H9 (cell line): Measurements from ENCODE around the gene GOLGA1. TPM values are rescaled to one million over a fixed set of nuclear protein-coding genes. Genes with fewer than 3 reads are reported as not detected.
A peak's percentile ranks its signal among the peaks of the same experiment; 100 is the strongest.

Experiments used
- DNase-seq: peaks from one replicate; pipeline ENCODE4 v3.0.0-alpha.2; 2017
- H2AFZ ChIP-seq: one replicate; pipeline ENCODE4 v1.6.1; 2013; ENCODE audit warnings: mild to moderate bottlenecking, low read length, control low read depth, moderate library complexity
- H2AK5ac ChIP-seq: 2 replicates; pipeline ENCODE4 v1.6.1; 2013; ENCODE audit warnings: low read length, control low read depth, mixed read lengths; ENCODE audit not compliant: insufficient read length
- H2BK120ac ChIP-seq: one replicate; pipeline ENCODE4 v1.6.1; 2013; ENCODE audit warnings: low read depth, mild to moderate bottlenecking, low read length, control low read depth, inconsistent platforms; ENCODE audit not compliant: poor library complexity, severe bottlenecking
- H2BK12ac ChIP-seq: 2 replicates; pipeline ENCODE4 v1.6.1; 2013; ENCODE audit warnings: low read length, control low read depth, mixed read lengths, low read depth; ENCODE audit not compliant: insufficient read length
- H2BK15ac ChIP-seq: 2 replicates; pipeline ENCODE4 v1.6.1; 2013; ENCODE audit warnings: low read depth, low read length, control low read depth
- H2BK20ac ChIP-seq: one replicate; pipeline ENCODE4 v1.6.1; 2013; ENCODE audit warnings: low read depth, mild to moderate bottlenecking, low read length, control low read depth, inconsistent platforms; ENCODE audit not compliant: poor library complexity, severe bottlenecking
- H2BK5ac ChIP-seq: 2 replicates; pipeline ENCODE4 v1.6.1; 2013; ENCODE audit warnings: low read length, control low read depth, mixed read lengths; ENCODE audit not compliant: insufficient read length
- H3K14ac ChIP-seq: 2 replicates; pipeline ENCODE4 v1.6.1; 2013; ENCODE audit warnings: low read length, control low read depth; ENCODE audit not compliant: insufficient read depth
- H3K18ac ChIP-seq: 2 replicates; pipeline ENCODE4 v1.6.1; 2013; ENCODE audit warnings: low read depth, mild to moderate bottlenecking, mixed read lengths, low read length, control low read depth; ENCODE audit not compliant: insufficient read length
- H3K23ac ChIP-seq: 2 replicates; pipeline ENCODE4 v1.6.1; 2013; ENCODE audit warnings: low read length, control low read depth, mixed read lengths, low read depth; ENCODE audit not compliant: insufficient read length
- H3K23me2 ChIP-seq: 2 replicates; pipeline ENCODE4 v1.6.1; 2013; ENCODE audit warnings: low read depth, mild to moderate bottlenecking, mixed read lengths, low read length, control low read depth; ENCODE audit not compliant: insufficient read length, poor library complexity, severe bottlenecking
- H3K27ac ChIP-seq: 2 replicates; pipeline ENCODE4 v1.5.1; 2013; ENCODE audit warnings: low read length, control low read depth, mixed read lengths, low read depth; ENCODE audit not compliant: insufficient read length
- H3K27me3 ChIP-seq: 2 replicates; pipeline ENCODE4 v1.6.1; 2013; ENCODE audit warnings: low read length, control low read depth, inconsistent platforms; ENCODE audit not compliant: insufficient read depth
- H3K4ac ChIP-seq: 2 replicates; pipeline ENCODE4 v1.6.1; 2013; ENCODE audit warnings: low read depth, mild to moderate bottlenecking, control low read depth, inconsistent platforms, low read length, moderate library complexity
- H3K4me1 ChIP-seq: 2 replicates; pipeline ENCODE4 v1.6.1; 2013; ENCODE audit warnings: low read length, control low read depth, inconsistent platforms; ENCODE audit not compliant: insufficient read depth
- H3K4me2 ChIP-seq: 2 replicates; pipeline ENCODE4 v1.6.1; 2013; ENCODE audit warnings: low read length, control low read depth, mixed read lengths; ENCODE audit not compliant: insufficient read length, insufficient read depth
- H3K56ac ChIP-seq: 2 replicates; pipeline ENCODE4 v1.6.1; 2013; ENCODE audit warnings: low read depth, mild to moderate bottlenecking, mixed read lengths, low read length, control low read depth; ENCODE audit not compliant: insufficient read length
- H3K79me1 ChIP-seq: 2 replicates; pipeline ENCODE4 v1.6.1; 2013; ENCODE audit warnings: low read depth, mild to moderate bottlenecking, moderate library complexity, low read length, control low read depth, inconsistent platforms; ENCODE audit not compliant: insufficient read depth, poor library complexity, severe bottlenecking
- H3K79me2 ChIP-seq: 2 replicates; pipeline ENCODE4 v1.6.1; 2013; ENCODE audit warnings: low read length, control low read depth, inconsistent platforms; ENCODE audit not compliant: insufficient read depth
- H3K9ac ChIP-seq: 2 replicates; pipeline ENCODE4 v1.6.1; 2013; ENCODE audit warnings: low read length, control low read depth, mixed read lengths; ENCODE audit not compliant: insufficient read length; ENCODE audit errors: extremely low read depth
- H3K9me3 ChIP-seq: one replicate; pipeline ENCODE4 v1.6.1; 2013; ENCODE audit warnings: low read depth, low read length, inconsistent platforms; ENCODE audit not compliant: control insufficient read depth
- H3T11ph ChIP-seq: one replicate; pipeline ENCODE4 v1.6.1; 2013; ENCODE audit warnings: mild to moderate bottlenecking, low read length, control low read depth, inconsistent platforms
- H4K20me1 ChIP-seq: one replicate; pipeline ENCODE4 v1.6.1; 2013; ENCODE audit not compliant: control insufficient read depth, insufficient read length, insufficient read depth
- H4K5ac ChIP-seq: 2 replicates; pipeline ENCODE4 v1.6.1; 2013; ENCODE audit warnings: low read depth, mild to moderate bottlenecking, mixed read lengths, low read length, control low read depth; ENCODE audit not compliant: insufficient read length
- H4K8ac ChIP-seq: replicated peaks from 2 replicates; pipeline ENCODE4 v1.6.1; 2013; ENCODE audit warnings: low read length, control low read depth, mixed read lengths, low read depth; ENCODE audit not compliant: insufficient read length
- H4K91ac ChIP-seq: 2 replicates; pipeline ENCODE4 v1.6.1; 2013; ENCODE audit warnings: low read depth, mild to moderate bottlenecking, moderate library complexity, mixed read lengths, low read length, control low read depth; ENCODE audit not compliant: insufficient read length
- H3K27ac Mint-ChIP-seq, 3 experiments: 2 replicates in 2 of 3; 3 replicates in 1 of 3; pipeline ENCODE4 v1.8.0; 2020 to 2021; ENCODE audit warnings: mixed read lengths in 3 of 3, mild to moderate bottlenecking in 1 of 3, moderate library complexity in 1 of 3
- H3K27me3 Mint-ChIP-seq: 2 replicates; pipeline ENCODE4 v1.8.0; 2021; ENCODE audit warnings: low read depth, mild to moderate bottlenecking, moderate library complexity, mixed read lengths
- H3K36me3 Mint-ChIP-seq, 3 experiments: 2 replicates in 2 of 3; 3 replicates in 1 of 3; pipeline ENCODE4 v1.8.0; 2020 to 2021; ENCODE audit warnings: low read depth in 3 of 3, mixed read lengths in 3 of 3; ENCODE audit not compliant: insufficient read depth in 1 of 3
- H3K4me1 Mint-ChIP-seq, 2 experiments: 2 replicates each; pipeline ENCODE4 v1.8.0; 2020; ENCODE audit warnings: mixed read lengths in 2 of 2
- H3K4me3 Mint-ChIP-seq, 2 experiments: 2 replicates in 1 of 2; 3 replicates in 1 of 2; pipeline ENCODE4 v1.8.0; 2020 to 2021; ENCODE audit warnings: mild to moderate bottlenecking in 2 of 2, mixed read lengths in 2 of 2, moderate library complexity in 1 of 2
- H3K9me3 Mint-ChIP-seq, 2 experiments: 2 replicates in 1 of 2; 3 replicates in 1 of 2; pipeline ENCODE4 v1.8.0; 2020; ENCODE audit warnings: mild to moderate bottlenecking in 2 of 2, mixed read lengths in 2 of 2, moderate library complexity in 1 of 2
- whole genome bisulfite sequencing: extraction: QIAGEN DNeasy Blood & Tissue Kit; methylation state at CpG from one replicate; pipeline ENCODE4 v1.1.7; 2013; ENCODE audit warnings: missing lambda C conversion rate, low lambda C conversion rate, mixed read lengths; ENCODE audit not compliant: insufficient read length; ENCODE audit errors: extremely low coverage; 5-methylcytosine and 5-hydroxymethylcytosine counted together
- total RNA-seq: library from RNA; stranded (reverse); gene quantifications from 2 replicates; pipeline ENCODE4 v1.2.1, GENCODE V29; 2021
- TF ChIP-seq, protein P1 (sequence below): fragments of 200-600 bp; sonication (generic); conservative IDR thresholded peaks from 3 replicates; pipeline ENCODE4 v1.8.0; 2021; ENCODE audit warnings: antibody characterized with exemption, mild to moderate bottlenecking

GOLGA1 gene
- total RNA-seq, 1 experiment from 2014 or later: 7.6 TPM

DNA sequence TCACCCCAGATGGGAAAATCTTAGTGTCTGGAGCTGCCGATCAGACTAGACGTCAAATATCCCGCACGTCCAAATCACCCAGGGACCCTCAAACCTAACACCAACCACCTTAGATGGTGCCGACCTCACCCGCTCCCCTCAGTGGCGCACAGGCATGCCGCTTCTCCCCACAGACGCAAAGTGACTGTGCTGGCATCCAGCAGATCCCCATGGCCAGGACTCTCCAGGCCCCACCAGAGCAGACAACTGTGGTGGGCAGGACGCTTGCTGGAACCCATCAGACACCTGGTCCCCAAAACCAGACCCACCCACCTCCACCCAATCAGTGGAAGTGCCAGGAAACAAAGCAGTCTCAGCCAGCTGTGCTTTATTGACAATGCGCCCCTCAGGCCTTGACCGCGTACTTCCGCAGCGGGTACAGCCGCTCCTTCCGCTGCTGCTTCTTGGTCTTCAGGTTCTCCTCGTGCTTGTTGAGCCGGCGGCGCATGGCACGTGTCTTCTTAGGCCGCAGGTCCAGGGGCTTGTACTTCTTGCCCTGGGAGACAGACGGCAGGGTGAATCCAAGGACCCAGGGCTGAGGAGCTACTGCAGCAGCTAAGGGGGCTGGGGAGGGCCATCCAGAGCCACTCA lies 83.2 kb downstream of the GOLGA1 start:
- H3K27me3 Mint-ChIP-seq: no peaks in the 10 kb centered on the region; the same call in 1 of the 2 replicates
- Histone ChIP-seq H3K23me2 (peaks cover 15% of the 10 kb centered on the region), H3K56ac (no peak overlapping the region), H2AK5ac (no peak overlapping the region), H3K9ac (no peak overlapping the region), H4K91ac (no peak overlapping the region), H3K4ac (no peak overlapping the region), H2BK15ac (no peak overlapping the region), H2BK12ac (no peak overlapping the region), H2AFZ (no peak overlapping the region), H3K9me3 (no peaks in the 10 kb centered on the region), H3K79me2 (peaks cover 20% of the 10 kb centered on the region; the same call in 1 of the 2 replicates), H4K5ac (no peak overlapping the region), H3K27ac (no peak overlapping the region), H3K23ac (no peak overlapping the region), H2BK20ac (no peak overlapping the region), H3T11ph (no peak overlapping the region), H2BK5ac (no peak overlapping the region), H4K20me1 (no peaks in the 10 kb centered on the region), H3K18ac (no peak overlapping the region), H2BK120ac (no peak overlapping the region), H3K4me2 (no peak overlapping the region), H3K14ac (no peak overlapping the region), H3K4me1 (peaks cover 5% of the 10 kb centered on the region; the same call in 1 of the 2 replicates), H3K79me1 (peaks cover 4% of the 10 kb centered on the region), H4K8ac (no peak overlapping the region), H3K27me3 (no peaks in the 10 kb centered on the region)
- peaks cover 43 to 49% (median 44%) of the 10 kb centered on the region in 3 experiments for H3K36me3 Mint-ChIP-seq
- TF ChIP-seq, protein P1, sequence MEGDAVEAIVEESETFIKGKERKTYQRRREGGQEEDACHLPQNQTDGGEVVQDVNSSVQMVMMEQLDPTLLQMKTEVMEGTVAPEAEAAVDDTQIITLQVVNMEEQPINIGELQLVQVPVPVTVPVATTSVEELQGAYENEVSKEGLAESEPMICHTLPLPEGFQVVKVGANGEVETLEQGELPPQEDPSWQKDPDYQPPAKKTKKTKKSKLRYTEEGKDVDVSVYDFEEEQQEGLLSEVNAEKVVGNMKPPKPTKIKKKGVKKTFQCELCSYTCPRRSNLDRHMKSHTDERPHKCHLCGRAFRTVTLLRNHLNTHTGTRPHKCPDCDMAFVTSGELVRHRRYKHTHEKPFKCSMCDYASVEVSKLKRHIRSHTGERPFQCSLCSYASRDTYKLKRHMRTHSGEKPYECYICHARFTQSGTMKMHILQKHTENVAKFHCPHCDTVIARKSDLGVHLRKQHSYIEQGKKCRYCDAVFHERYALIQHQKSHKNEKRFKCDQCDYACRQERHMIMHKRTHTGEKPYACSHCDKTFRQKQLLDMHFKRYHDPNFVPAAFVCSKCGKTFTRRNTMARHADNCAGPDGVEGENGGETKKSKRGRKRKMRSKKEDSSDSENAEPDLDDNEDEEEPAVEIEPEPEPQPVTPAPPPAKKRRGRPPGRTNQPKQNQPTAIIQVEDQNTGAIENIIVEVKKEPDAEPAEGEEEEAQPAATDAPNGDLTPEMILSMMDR: no peak
- H3K27ac Mint-ChIP-seq: peak overlapping the region; percentile 55 to 78 (median 77); a peak in 6 of 7 replicates
- WGBS: no CpG with 5 or more reads among the region's 24 CpGs
- DNase-seq: no peak
- H3K4me1 Mint-ChIP-seq: peaks cover 15 to 24% of the 10 kb centered on the region in 2 experiments
- no peaks in the 10 kb centered on the region; a peak in 1 of 5 replicates for H3K9me3 Mint-ChIP-seq
- H3K4me3 Mint-ChIP-seq: peak overlapping the region in 1 of 2 experiments; percentile 23; a peak in 2 of 5 replicates
